Peyer's patch (tissue), 4 donors: ENCODE data around the gene ADM5.

Source experiments
- POLR2A ChIP-seq, 2 donors: fragments of 450-650 bp; IDR thresholded peaks; one replicate each; pipeline ENCODE4 v1.5.1; 2017; ENCODE audit warnings: antibody characterized with exemption in 2 of 2, mild to moderate bottlenecking in 2 of 2, moderate library complexity in 2 of 2
- TF ChIP-seq, protein P1 (sequence below), 6 experiments: fragments of 450-650 bp in 4 of 6; fragments of 200-600 bp in 2 of 6; sonication (generic) in 1 of 6; IDR thresholded peaks; one replicate each; pipeline ENCODE4 v1.5.1; 2017 to 2019; ENCODE audit warnings: antibody characterized with exemption in 6 of 6, mild to moderate bottlenecking in 3 of 6, moderate library complexity in 1 of 6

DNA sequence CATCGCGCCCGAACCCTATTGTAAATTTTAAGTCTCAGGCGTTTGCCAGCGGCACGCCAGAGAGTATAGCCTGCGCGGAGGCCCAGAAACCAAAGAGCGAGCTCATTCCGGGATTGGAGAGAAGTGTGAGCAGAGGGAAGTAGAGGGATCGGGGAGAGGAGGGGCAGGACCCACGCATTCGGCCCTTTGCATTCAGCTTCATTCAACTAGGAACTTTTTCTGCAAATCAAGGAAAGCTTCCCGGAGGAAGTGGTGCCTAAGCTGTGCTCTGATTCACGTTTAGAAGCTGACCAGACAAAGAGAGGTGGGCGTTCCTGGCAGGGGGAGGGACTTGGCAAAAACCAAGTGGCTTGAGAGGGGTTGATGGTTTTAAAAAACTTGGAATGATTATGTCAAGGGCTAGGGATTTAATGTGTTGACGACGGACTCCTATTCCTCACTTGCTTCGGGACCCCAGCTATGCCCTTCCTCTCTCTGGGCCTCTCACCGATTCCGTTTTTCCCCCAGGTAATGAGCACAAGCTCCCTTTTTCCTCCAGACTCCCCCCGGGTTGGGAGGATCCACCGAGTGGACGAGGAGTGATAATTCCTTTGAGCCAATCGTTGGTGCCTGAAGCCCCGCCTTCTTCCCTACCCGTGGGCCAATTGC is 13.1 kb upstream of the ADM5 start:
- TF ChIP-seq, protein P1, sequence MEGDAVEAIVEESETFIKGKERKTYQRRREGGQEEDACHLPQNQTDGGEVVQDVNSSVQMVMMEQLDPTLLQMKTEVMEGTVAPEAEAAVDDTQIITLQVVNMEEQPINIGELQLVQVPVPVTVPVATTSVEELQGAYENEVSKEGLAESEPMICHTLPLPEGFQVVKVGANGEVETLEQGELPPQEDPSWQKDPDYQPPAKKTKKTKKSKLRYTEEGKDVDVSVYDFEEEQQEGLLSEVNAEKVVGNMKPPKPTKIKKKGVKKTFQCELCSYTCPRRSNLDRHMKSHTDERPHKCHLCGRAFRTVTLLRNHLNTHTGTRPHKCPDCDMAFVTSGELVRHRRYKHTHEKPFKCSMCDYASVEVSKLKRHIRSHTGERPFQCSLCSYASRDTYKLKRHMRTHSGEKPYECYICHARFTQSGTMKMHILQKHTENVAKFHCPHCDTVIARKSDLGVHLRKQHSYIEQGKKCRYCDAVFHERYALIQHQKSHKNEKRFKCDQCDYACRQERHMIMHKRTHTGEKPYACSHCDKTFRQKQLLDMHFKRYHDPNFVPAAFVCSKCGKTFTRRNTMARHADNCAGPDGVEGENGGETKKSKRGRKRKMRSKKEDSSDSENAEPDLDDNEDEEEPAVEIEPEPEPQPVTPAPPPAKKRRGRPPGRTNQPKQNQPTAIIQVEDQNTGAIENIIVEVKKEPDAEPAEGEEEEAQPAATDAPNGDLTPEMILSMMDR (IDR thresholded peaks at IDR 0.05): no peak
- peak in 1 of 2 donors; percentile 66 for TF ChIP-seq POLR2A (IDR thresholded peaks at IDR 0.05)
